Ectodermal cell (in vitro differentiated cells): Measurements from ENCODE around the gene RPL12. TPM values are rescaled to one million over a fixed set of nuclear protein-coding genes. Genes with fewer than 3 reads are reported as not detected.

ENCODE experiments used
- H3K27ac ChIP-seq: 2 replicates; pipeline ENCODE4 v1.7.0; 2013; ENCODE audit warnings: mild to moderate bottlenecking, low read depth, low read length; ENCODE audit not compliant: insufficient read depth, poor library complexity, severe bottlenecking
- H3K27me3 ChIP-seq: 2 replicates; pipeline ENCODE4 v1.7.0; 2013; ENCODE audit warnings: mild to moderate bottlenecking, low read length; ENCODE audit not compliant: insufficient read depth, control insufficient read depth, poor library complexity, severe bottlenecking
- H3K36me3 ChIP-seq: one replicate; pipeline ENCODE4 v1.7.0; 2013; ENCODE audit warnings: low read length; ENCODE audit not compliant: control insufficient read depth, insufficient read depth
- H3K4me1 ChIP-seq: one replicate; pipeline ENCODE4 v1.7.0; 2013; ENCODE audit warnings: low read length; ENCODE audit not compliant: control insufficient read depth, insufficient read depth
- H3K4me3 ChIP-seq: 2 replicates; pipeline ENCODE4 v1.7.0; 2013; ENCODE audit warnings: low read depth, low read length, control low read depth; ENCODE audit not compliant: insufficient read depth
- H3K9me3 ChIP-seq: 2 replicates; pipeline ENCODE4 v1.7.0; 2013; ENCODE audit warnings: mild to moderate bottlenecking, low read length, moderate library complexity; ENCODE audit not compliant: control insufficient read depth
- WGBS, 2 experiments: methylation state at CpG; one replicate each; pipeline ENCODE4 v1.1.7; 2013; ENCODE audit warnings: missing lambda C conversion rate in 2 of 2; 5-methylcytosine and 5-hydroxymethylcytosine counted together
- polyA plus RNA-seq, 4 experiments: library from polyadenylated mRNA; stranded (reverse); fragments of 50-300 nt; gene quantifications; one replicate each; pipeline ENCODE4 v1.2.3, GENCODE V29; 2013

RPL12 gene
- polyA plus RNA-seq (2013, experiment 1 of 4), result 1,891 TPM
- 1,816 TPM for polyA plus RNA-seq (2013, experiment 2 of 4)
- polyA plus RNA-seq (2013, experiment 3 of 4), result 1,690 TPM
- polyA plus RNA-seq (2013, experiment 4 of 4), result 1,848 TPM

GRCh38 chr9:127450830-127451607 is at the start of gene RPL12, which contains the start of gene LRSAM1:
Gene RPL12, minus strand, starts transcription at chr9:127451406. Its CDS starts 89 bp downstream, at chr9:127451317.
Gene LRSAM1, plus strand, starts transcription at chr9:127451510. Its CDS starts 3,018 bp downstream, at chr9:127454528.
- no peaks in the 10 kb centered on the region for H3K9me3 ChIP-seq
- H3K27ac ChIP-seq, result peak within 1 kb of the TSS; percentile 88
- H3K4me1 ChIP-seq, result peaks cover 15% of the 10 kb centered on the region
- no peaks in the 10 kb centered on the region for H3K27me3 ChIP-seq
- 0% methylated on average over 71 of the region's 71 CpGs for WGBS, 2 experiments
- peaks cover 39% of the 10 kb centered on the region for H3K36me3 ChIP-seq
- H3K4me3 ChIP-seq, result peak within 1 kb of the TSS; percentile 72

- no peaks in the 10 kb centered on the region for H3K36me3 ChIP-seq
- no peak overlapping the region for H3K4me3 ChIP-seq
- no peaks in the 10 kb centered on the region for H3K9me3 ChIP-seq
- H3K27ac ChIP-seq, result no peak overlapping the region
- no peaks in the 10 kb centered on the region for H3K27me3 ChIP-seq
- peaks cover 7% of the 10 kb centered on the region for H3K4me1 ChIP-seq
- WGBS, 2 experiments, result 60 to 61% methylated on average over 9 of the region's 9 CpGs
Observed at GRCh38 chr9:127500862-127501261, 49.7 kb upstream of the RPL12 start.

- no peaks in the 10 kb centered on the region for H3K36me3 ChIP-seq
- no peak overlapping the region for H3K27ac ChIP-seq
- no peaks in the 10 kb centered on the region for H3K27me3 ChIP-seq
- H3K9me3 ChIP-seq, result no peaks in the 10 kb centered on the region
- H3K4me3 ChIP-seq, result no peak overlapping the region
- peaks cover 7% of the 10 kb centered on the region for H3K4me1 ChIP-seq
- WGBS, 2 experiments, result 85% methylated on average over 6 of the region's 6 CpGs
Observed at GRCh38 chr9:127500399-127500798, 49.2 kb upstream of the RPL12 start.

- Histone ChIP-seq H3K9me3 (no peaks in the 10 kb centered on the region), H3K4me1 (peaks cover 7% of the 10 kb centered on the region), H3K27ac (no peak overlapping the region), H3K36me3 (no peaks in the 10 kb centered on the region), H3K4me3 (no peak overlapping the region), H3K27me3 (no peaks in the 10 kb centered on the region)
- WGBS, 2 experiments, result 94 to 96% methylated on average over 5 of the region's 5 CpGs
Observed at GRCh38 chr9:127498298-127498697, 47.1 kb upstream of the RPL12 start.

GRCh38 chr9:127497656-127498290 is 46.6 kb upstream of the RPL12 start:
- no peaks in the 10 kb centered on the region for H3K27me3 ChIP-seq
- WGBS, 2 experiments, result 95 to 96% methylated on average over 13 of the region's 13 CpGs
- peaks cover 7% of the 10 kb centered on the region for H3K4me1 ChIP-seq
- H3K4me3 ChIP-seq, result no peak overlapping the region
- H3K9me3 ChIP-seq, result no peaks in the 10 kb centered on the region
- H3K27ac ChIP-seq, result no peak overlapping the region
- H3K36me3 ChIP-seq, result no peaks in the 10 kb centered on the region

- H3K27ac ChIP-seq, result no peak overlapping the region
- 94 to 95% methylated on average over 12 of the region's 12 CpGs for WGBS, 2 experiments
- no peaks in the 10 kb centered on the region for H3K27me3 ChIP-seq
- H3K36me3 ChIP-seq, result no peaks in the 10 kb centered on the region
- H3K9me3 ChIP-seq, result no peaks in the 10 kb centered on the region
- H3K4me3 ChIP-seq, result no peak overlapping the region
- peaks cover 7% of the 10 kb centered on the region for H3K4me1 ChIP-seq
Observed at GRCh38 chr9:127496974-127497373, 45.8 kb upstream of the RPL12 start.

- no peaks in the 10 kb centered on the region for H3K27me3 ChIP-seq
- no peak overlapping the region for H3K4me3 ChIP-seq
- 93 to 94% methylated on average over 14 of the region's 14 CpGs for WGBS, 2 experiments
- no peaks in the 10 kb centered on the region for H3K9me3 ChIP-seq
- H3K4me1 ChIP-seq, result peaks cover 7% of the 10 kb centered on the region
- H3K27ac ChIP-seq, result no peak overlapping the region
- H3K36me3 ChIP-seq, result no peaks in the 10 kb centered on the region
Observed at GRCh38 chr9:127495884-127496555, 44.8 kb upstream of the RPL12 start.

- no peak overlapping the region for H3K27ac ChIP-seq
- H3K4me1 ChIP-seq, result no peaks in the 10 kb centered on the region
- H3K36me3 ChIP-seq, result no peaks in the 10 kb centered on the region
- no peak overlapping the region for H3K4me3 ChIP-seq
- H3K9me3 ChIP-seq, result no peaks in the 10 kb centered on the region
- 94% methylated on average over 9 of the region's 9 CpGs for WGBS, 2 experiments
- H3K27me3 ChIP-seq, result no peaks in the 10 kb centered on the region
Observed at GRCh38 chr9:127494304-127494702, 43.1 kb upstream of the RPL12 start.

GRCh38 chr9:127493592-127494303 is 42.5 kb upstream of the RPL12 start:
- Histone ChIP-seq H3K9me3 (no peaks in the 10 kb centered on the region), H3K4me1 (no peaks in the 10 kb centered on the region), H3K27ac (no peak overlapping the region), H3K27me3 (no peaks in the 10 kb centered on the region), H3K4me3 (no peak overlapping the region), H3K36me3 (no peaks in the 10 kb centered on the region)
- WGBS, 2 experiments, result 91% methylated on average over 22 of the region's 22 CpGs
